H1 (cell line): ENCODE data around the gene SLC9A3. TPM values are rescaled to one million over a fixed set of nuclear protein-coding genes. Genes with fewer than 3 reads are reported as not detected.

Experiments
- CTCF ChIA-PET: fragments of 300-600 bp; sonication (Branson Sonifier 250); formaldehyde crosslinking; loops from one replicate; lab custom pipeline; 2021; ENCODE audit not compliant: partially characterized antibody; lab: Charles Lee
- POLR2A ChIA-PET: fragments of 300-600 bp; sonication (Branson Sonifier 250); formaldehyde crosslinking; loops from one replicate; lab custom pipeline; 2021; ENCODE audit warnings: inconsistent platforms; ENCODE audit not compliant: partially characterized antibody; lab: Charles Lee
- DNase-seq, 2 experiments: peaks; one replicate each; pipeline versions ENCODE4 v3.0.0 to v3.0.0-alpha.2; 2010 to 2022; ENCODE audit warnings: low spot score in 2 of 2, low read depth in 1 of 2, mixed read lengths in 1 of 2
- FAIRE-seq: peaks from 2 replicates; lab custom pipeline; 2011; peaks lifted over from hg19 to GRCh38; lab: Jason Lieb, UNC
- H2AFZ ChIP-seq: 2 replicates; pipeline ENCODE4 v1.8.1; 2012; ENCODE audit warnings: low read length, inconsistent platforms
- H2AK5ac ChIP-seq: 2 replicates; pipeline ENCODE4 v1.6.1; 2013; ENCODE audit warnings: low read depth, low read length
- H2BK120ac ChIP-seq: replicated peaks from 2 replicates; pipeline ENCODE3; 2013; ENCODE audit warnings: low read depth, low read length, inconsistent platforms
- H2BK12ac ChIP-seq: 2 replicates; pipeline ENCODE4 v1.6.1; 2013; ENCODE audit warnings: low read depth, low read length
- H2BK15ac ChIP-seq: 2 replicates; pipeline ENCODE4 v1.6.1; 2013; ENCODE audit warnings: low read length
- H2BK20ac ChIP-seq: 2 replicates; pipeline ENCODE4 v1.6.1; 2013; ENCODE audit warnings: low read length
- H2BK5ac ChIP-seq: 2 replicates; pipeline ENCODE4 v1.6.1; 2013; ENCODE audit warnings: low read depth, low read length
- H3K14ac ChIP-seq: 2 replicates; pipeline ENCODE4 v1.6.1; 2013; ENCODE audit warnings: inconsistent platforms; ENCODE audit not compliant: insufficient read length
- H3K18ac ChIP-seq: 2 replicates; pipeline ENCODE4 v1.6.1; 2013; ENCODE audit warnings: low read length; ENCODE audit errors: extremely low read depth
- H3K23ac ChIP-seq: 2 replicates; pipeline ENCODE4 v1.6.1; 2013; ENCODE audit warnings: inconsistent platforms; ENCODE audit not compliant: insufficient read length
- H3K23me2 ChIP-seq: 2 replicates; pipeline ENCODE4 v1.6.1; 2013; ENCODE audit warnings: low read depth, low read length
- H3K27ac ChIP-seq: 2 replicates; pipeline ENCODE4 v1.6.1; 2011; ENCODE audit warnings: low read depth, low read length, inconsistent platforms
- H3K27me3 ChIP-seq, 4 experiments: replicated peaks in 1 of 4; 1 replicate in 1 of 4; 2 replicates in 3 of 4; pipeline versions ENCODE4 v1.6.1 to v1.8.1; 2011 to 2013; ENCODE audit warnings: low read length in 3 of 4, mild to moderate bottlenecking in 3 of 4, inconsistent platforms in 2 of 4, mixed read lengths in 2 of 4, moderate library complexity in 1 of 4; ENCODE audit not compliant: control insufficient read depth in 3 of 4, insufficient read depth in 3 of 4; ENCODE audit errors: extremely low read depth in 1 of 4
- H3K36me3 ChIP-seq, 4 experiments: 2 replicates each; pipeline versions ENCODE4 v1.6.1 to v1.8.1; 2011 to 2013; ENCODE audit warnings: mild to moderate bottlenecking in 4 of 4, low read length in 3 of 4, moderate library complexity in 2 of 4, control low read depth in 1 of 4, inconsistent platforms in 1 of 4; ENCODE audit not compliant: insufficient read depth in 4 of 4, control insufficient read depth in 2 of 4
- H3K4ac ChIP-seq: replicated peaks from 2 replicates; pipeline ENCODE3; 2013; ENCODE audit warnings: low read length, low read depth, mixed read lengths, inconsistent platforms; ENCODE audit not compliant: insufficient read length
- H3K4me1 ChIP-seq, 4 experiments: replicated peaks in 1 of 4; 1 replicate in 1 of 4; 2 replicates in 3 of 4; pipeline versions ENCODE4 v1.6.1 to v1.8.1; 2011 to 2013; ENCODE audit warnings: low read length in 3 of 4, inconsistent platforms in 2 of 4, mixed read lengths in 1 of 4; ENCODE audit not compliant: insufficient read depth in 4 of 4, control insufficient read depth in 3 of 4
- H3K4me2 ChIP-seq, 2 experiments: 2 replicates each; pipeline versions ENCODE4 v1.6.1 to v1.8.1; 2011 to 2013; ENCODE audit warnings: low read depth in 2 of 2, low read length in 2 of 2, control low read depth in 1 of 2, inconsistent platforms in 1 of 2, mild to moderate bottlenecking in 1 of 2; ENCODE audit not compliant: insufficient read depth in 1 of 2
- H3K4me3 ChIP-seq, 4 experiments: fragments of 200-600, 300-600 bp in 1 of 4; sonication (generic), shearing (Covaris generic), sonication (Bioruptor Twin) in 1 of 4; 2 replicates each; pipeline versions ENCODE4 v1.5.1 to v1.8.1; 2011 to 2016; ENCODE audit warnings: low read length in 4 of 4, low read depth in 3 of 4, control low read depth in 2 of 4, inconsistent platforms in 2 of 4, mild to moderate bottlenecking in 2 of 4, mixed read lengths in 1 of 4, moderate library complexity in 1 of 4; ENCODE audit not compliant: insufficient read depth in 2 of 4; ENCODE audit errors: extremely low read depth in 1 of 4
- H3K56ac ChIP-seq: replicated peaks from 2 replicates; pipeline ENCODE3; 2013; ENCODE audit warnings: low read depth, mild to moderate bottlenecking, mixed read lengths, low read length, inconsistent platforms; ENCODE audit not compliant: insufficient read length
- H3K79me1 ChIP-seq: 2 replicates; pipeline ENCODE4 v1.6.1; 2013; ENCODE audit warnings: low read depth, low read length, control low read depth
- H3K79me2 ChIP-seq, 2 experiments: 2 replicates each; pipeline versions ENCODE4 v1.6.1 to v1.8.1; 2012 to 2013; ENCODE audit warnings: low read length in 2 of 2, mild to moderate bottlenecking in 2 of 2, inconsistent platforms in 1 of 2; ENCODE audit not compliant: insufficient read depth in 2 of 2, control insufficient read depth in 1 of 2
- H3K9ac ChIP-seq, 4 experiments: replicated peaks in 1 of 4; 1 replicate in 1 of 4; 2 replicates in 3 of 4; pipeline versions ENCODE4 v1.6.1 to v1.8.1; 2011 to 2013; ENCODE audit warnings: low read depth in 3 of 4, low read length in 3 of 4, control low read depth in 2 of 4, mild to moderate bottlenecking in 2 of 4, moderate library complexity in 2 of 4, inconsistent platforms in 1 of 4; ENCODE audit errors: extremely low read depth in 1 of 4
- H3K9me3 ChIP-seq, 2 experiments: 2 replicates each; pipeline versions ENCODE4 v1.6.1 to v1.8.1; 2012 to 2013; ENCODE audit warnings: mild to moderate bottlenecking in 2 of 2, moderate library complexity in 2 of 2, control low read depth in 1 of 2, inconsistent platforms in 1 of 2, low read depth in 1 of 2, low read length in 1 of 2, mixed read lengths in 1 of 2; ENCODE audit not compliant: insufficient read depth in 2 of 2
- H4K20me1 ChIP-seq, 2 experiments: replicated peaks in 1 of 2; 2 replicates each; pipeline versions ENCODE3 to v1.8.1; 2011 to 2013; ENCODE audit warnings: inconsistent platforms in 2 of 2, low read length in 2 of 2, mild to moderate bottlenecking in 1 of 2; ENCODE audit not compliant: insufficient read depth in 2 of 2, control insufficient read depth in 1 of 2
- H4K5ac ChIP-seq: 2 replicates; pipeline ENCODE4 v1.6.1; 2013; ENCODE audit warnings: low read length, low read depth, mixed read lengths, inconsistent platforms; ENCODE audit not compliant: insufficient read length
- H4K8ac ChIP-seq: 2 replicates; pipeline ENCODE4 v1.8.0; 2013; ENCODE audit warnings: mild to moderate bottlenecking, moderate library complexity, low read length, inconsistent platforms; ENCODE audit not compliant: insufficient read depth; ENCODE audit errors: extremely low read depth
- H4K91ac ChIP-seq: replicated peaks from 2 replicates; pipeline ENCODE3; 2013; ENCODE audit warnings: low read length, mixed read lengths, inconsistent platforms; ENCODE audit not compliant: insufficient read length
- BACH1 ChIP-seq: IDR thresholded peaks from 2 replicates; pipeline ENCODE4 v1.6.1; 2012; ENCODE audit warnings: low read length, improper control_type of control experiment
- BCL11A ChIP-seq, 2 experiments: IDR thresholded peaks; one replicate each; pipeline ENCODE4 v1.6.1; 2011; ENCODE audit warnings: low read depth in 2 of 2, low read length in 2 of 2, mild to moderate bottlenecking in 2 of 2
- CREB1 ChIP-seq: IDR thresholded peaks from 2 replicates; pipeline ENCODE4 v1.6.1; 2012; ENCODE audit warnings: inconsistent platforms
- EGR1 ChIP-seq: IDR thresholded peaks from 2 replicates; pipeline ENCODE4 v1.6.1; 2011; ENCODE audit warnings: low read depth, low read length, borderline replicate concordance
- GABPA ChIP-seq: IDR thresholded peaks from 2 replicates; pipeline ENCODE4 v1.6.1; 2011; ENCODE audit warnings: mild to moderate bottlenecking, low read length, moderate library complexity, borderline replicate concordance; ENCODE audit not compliant: insufficient read depth
- JUN ChIP-seq: IDR thresholded peaks from 2 replicates; pipeline ENCODE4 v1.6.1; 2011; ENCODE audit warnings: low read depth, mild to moderate bottlenecking, improper control_type of control experiment, low read length
- NRF1 ChIP-seq: IDR thresholded peaks from 2 replicates; pipeline ENCODE4 v1.6.1; 2011; ENCODE audit warnings: mild to moderate bottlenecking, low read depth, low read length, improper control_type of control experiment
- RXRA ChIP-seq: IDR thresholded peaks from 2 replicates; pipeline ENCODE4 v1.6.1; 2011; ENCODE audit warnings: low read depth, mild to moderate bottlenecking, low read length, moderate library complexity; ENCODE audit not compliant: insufficient read depth
- SIX5 ChIP-seq: IDR thresholded peaks from 2 replicates; pipeline ENCODE4 v1.6.1; 2011; ENCODE audit warnings: mild to moderate bottlenecking, low read depth, low read length
- SP1 ChIP-seq: IDR thresholded peaks from 2 replicates; pipeline ENCODE4 v1.6.1; 2011; ENCODE audit warnings: low read depth, low read length
- WGBS, 2 experiments: shearing (Covaris generic) in 1 of 2; methylation state at CpG; one replicate each; pipeline versions ENCODE4 v1.1.6 to v1.1.7; 2013 to 2015; ENCODE audit warnings: low lambda C conversion rate in 2 of 2, mixed read lengths in 2 of 2, inconsistent platforms in 1 of 2, low coverage in 1 of 2, missing lambda C conversion rate in 1 of 2; ENCODE audit not compliant: insufficient replicate concordance in 2 of 2, insufficient coverage in 1 of 2, insufficient read length in 1 of 2; ENCODE audit errors: extremely low coverage in 1 of 2, missing lambda C conversion rate in 1 of 2; 5-methylcytosine and 5-hydroxymethylcytosine counted together
- polyA plus RNA-seq, 7 experiments: library from polyadenylated mRNA; depleted of rRNA in 3 of 7; stranded (reverse) in 5 of 7; unstranded in 2 of 7; fragments of >200 nt in 5 of 7; fragments of 200-250 nt in 2 of 7; gene quantifications; 1 replicate in 5 of 7; 2 replicates in 1 of 7; 4 replicates in 1 of 7; pipeline versions ENCODE4 v1.2.1 to v1.2.3, GENCODE V29; 2011 to 2013; ENCODE audit warnings: missing spikeins in 2 of 7, mixed read lengths in 2 of 7
- total RNA-seq: library from RNA; stranded (reverse); fragmentation: NEBNext Ultra II Directional; extraction: Animal tissue kit (Norgen Biotek cat#: 25700); gene quantifications from 2 replicates; pipeline ENCODE4 v1.2.1, GENCODE V29; 2021

The SLC9A3 gene
- total and polyA plus RNA-seq, 2 of the 8 experiments (the other 6 are each of a cell fraction or from before 2014, with no cell fraction given): 0.95 to 1.0 TPM

DNA sequence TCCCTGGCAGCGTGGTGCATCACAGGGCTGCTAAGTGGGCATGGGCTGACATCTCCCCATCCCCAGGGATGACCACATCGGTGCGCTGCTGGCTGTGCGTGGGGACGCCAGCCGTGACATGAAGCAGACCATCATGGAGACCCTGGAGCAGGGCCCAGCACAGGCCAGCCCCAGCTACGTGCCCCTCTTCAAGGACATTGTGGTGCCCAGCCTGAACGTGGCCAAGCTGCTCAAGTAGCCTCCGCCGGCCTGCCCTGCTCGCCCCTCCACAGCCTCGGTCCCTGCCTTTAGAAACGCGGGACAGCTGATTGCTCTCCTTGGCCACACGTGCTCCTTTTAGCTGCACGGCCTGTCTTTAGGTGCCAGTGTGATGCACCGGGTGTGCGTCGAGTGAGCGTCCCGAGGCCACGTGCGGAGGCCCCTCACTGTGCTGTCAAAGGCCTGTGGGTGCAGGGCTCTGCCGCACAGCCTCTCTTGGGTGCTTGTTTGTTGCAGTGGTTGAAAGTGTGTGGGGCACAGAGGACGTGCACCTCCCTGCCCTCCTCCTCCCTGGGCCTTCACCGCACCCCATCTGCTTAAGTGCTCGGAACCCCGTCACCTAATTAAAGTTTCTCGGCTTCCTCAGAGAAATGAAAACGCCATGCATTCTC, 57.5 kb downstream of the SLC9A3 start:
- H2BK12ac ChIP-seq: no peak overlapping the region
- 93% methylated on average over 30 of the region's 30 CpGs; no CpG with 5 or more reads in 1 of the 2 experiments for WGBS, 2 experiments
- no peak overlapping the region for H3K9ac ChIP-seq
- H4K91ac ChIP-seq: no peak overlapping the region
- H4K8ac ChIP-seq: peak overlapping the region; percentile 53; the same call in 1 of the 2 replicates
- H3K4ac ChIP-seq: no peak overlapping the region
- no peak overlapping the region for H3K23ac ChIP-seq
- H2BK120ac ChIP-seq: no peak overlapping the region
- no peaks in the 10 kb centered on the region; the same call in 1 of the 2 replicates for H3K79me1 ChIP-seq
- peaks cover 0 to 11% (median 2%) of the 10 kb centered on the region in 4 experiments; a peak in 4 of 8 replicates for H3K36me3 ChIP-seq
- H3K14ac ChIP-seq: no peak overlapping the region
- peaks cover 0 to under 1% (median 0%) of the 10 kb centered on the region in 4 experiments; a peak in 1 of 7 replicates for H3K4me1 ChIP-seq
- FAIRE-seq (no peak), DNase-seq (no peak)
- no peak overlapping the region for H3K4me3 ChIP-seq
- H3K23me2 ChIP-seq: no peaks in the 10 kb centered on the region
- H2BK15ac ChIP-seq: no peak overlapping the region
- H4K5ac ChIP-seq: no peak overlapping the region
- H3K79me2 ChIP-seq: no peaks in the 10 kb centered on the region
- TF ChIP-seq RXRA (no peak), EGR1 (no peak), SIX5 (no peak), CREB1 (no peak), NRF1 (no peak), BCL11A (IDR thresholded peaks at IDR 0.05; ENCODE audit: low read depth in 2 of 2, low read length in 2 of 2) (no peak), GABPA (no peak), JUN (no peak), SP1 (no peak), BACH1 (no peak)
- TF ChIP-seq, all 59 proteins: peak for 0
- peaks cover 2 to 11% of the 10 kb centered on the region in 2 experiments for H4K20me1 ChIP-seq
- no peaks in the 10 kb centered on the region for H3K9me3 ChIP-seq
- H2AFZ ChIP-seq: no peak overlapping the region
- no peaks in the 10 kb centered on the region; a peak in 2 of 7 replicates for H3K27me3 ChIP-seq
- H3K27ac ChIP-seq: no peak overlapping the region
- CTCF ChIA-PET: interaction anchor here (0.8 to 4.0 kb wide), 3 partner anchors 10 to 21 kb away, joined by 3 to 14 read pairs (median 3); no protein-coding TSS in a partner anchor
- no peak overlapping the region for H2BK20ac ChIP-seq
- POLR2A ChIA-PET: interaction anchor here (0.7 kb wide), 1 partner anchor 302 kb away, joined by 3 read pairs; no protein-coding TSS in a partner anchor
- no peak overlapping the region for H3K18ac ChIP-seq
- no peak overlapping the region for H3K4me2 ChIP-seq
- no peak overlapping the region for H2AK5ac ChIP-seq
- no peak overlapping the region for H3K56ac ChIP-seq
- H2BK5ac ChIP-seq: no peak overlapping the region
